GM19468 (cell line): Measurements from ENCODE around the gene SLC19A1.
"Not testable (repeated sequence)": the region's sequence is repeated elsewhere in the genome, so short reads cannot be mapped to it uniquely, and the experiment has no call there.

Experiments
- ATAC-seq: cut with Tn5 transposase; IDR thresholded peaks from one replicate; pipeline ENCODE4 v1.9.1; 2021; ENCODE audit warnings: mild to moderate bottlenecking, moderate library complexity, moderate number of reproducible peaks; ENCODE audit not compliant: unreplicated experiment; ENCODE audit errors: extremely low read depth

Gene SLC19A1

DNA sequence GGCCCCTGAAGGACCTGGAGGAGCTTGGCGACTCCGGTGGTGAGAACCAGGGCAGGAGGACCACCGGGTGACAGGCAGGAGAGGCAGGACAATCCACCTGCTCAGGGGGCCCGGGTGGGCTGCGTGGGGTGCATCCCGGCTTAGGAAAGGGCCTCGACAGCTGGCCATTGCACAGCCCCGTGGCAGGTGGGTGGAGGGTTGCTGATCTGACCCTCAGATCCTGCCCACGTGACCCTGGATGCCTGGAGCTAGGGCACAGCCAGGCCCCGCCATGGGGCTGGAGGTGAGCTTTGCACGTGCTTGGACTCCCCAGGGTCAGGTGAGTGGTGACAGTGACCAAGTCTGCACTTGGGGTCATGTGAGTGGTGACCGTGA, 35.5 kb upstream of the SLC19A1 start:
- no peak for ATAC-seq

DNA sequence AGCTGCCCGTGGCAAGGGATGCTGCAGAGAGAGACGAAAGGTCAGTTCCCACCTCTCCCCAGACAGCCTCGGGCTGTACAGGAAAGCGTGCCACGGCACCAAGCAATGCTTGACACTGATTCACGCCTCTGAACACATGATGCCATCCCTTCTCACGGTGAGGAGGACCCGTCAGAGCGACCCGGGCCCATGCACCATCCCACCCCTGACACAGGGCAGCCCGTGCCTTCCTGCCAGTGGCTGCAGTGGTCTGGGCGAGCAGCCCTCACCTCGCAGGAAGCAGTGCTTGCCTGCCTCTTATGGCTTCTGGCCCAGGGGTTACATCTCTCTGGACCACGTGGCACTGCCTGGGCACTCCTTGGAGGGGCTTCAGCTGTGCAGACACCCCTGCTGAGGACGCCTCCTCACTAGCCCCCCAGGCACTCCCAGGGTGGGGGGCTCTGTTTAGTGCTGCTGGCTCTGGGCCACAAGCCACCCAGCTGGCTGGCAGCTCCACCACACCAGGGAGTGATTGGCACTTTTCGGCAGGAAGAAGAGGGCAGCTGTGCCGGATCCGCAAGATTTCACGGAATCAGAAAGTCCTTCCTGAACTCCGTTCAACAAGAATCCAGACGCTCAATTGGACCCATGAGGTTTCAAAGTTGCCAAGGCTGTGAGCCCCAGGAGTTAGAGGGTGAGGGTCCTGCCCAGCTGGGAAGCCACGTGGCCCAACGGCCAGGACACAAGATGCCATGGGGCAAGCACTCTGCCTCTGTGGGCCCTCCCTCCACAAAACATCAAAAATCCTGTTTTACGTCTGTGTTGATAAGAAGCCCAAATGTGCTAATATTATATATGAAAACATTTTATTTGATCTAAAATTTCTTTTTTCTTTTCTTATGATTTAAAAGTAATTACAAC, 34.8 kb upstream of the SLC19A1 start:
- no peak for ATAC-seq

DNA sequence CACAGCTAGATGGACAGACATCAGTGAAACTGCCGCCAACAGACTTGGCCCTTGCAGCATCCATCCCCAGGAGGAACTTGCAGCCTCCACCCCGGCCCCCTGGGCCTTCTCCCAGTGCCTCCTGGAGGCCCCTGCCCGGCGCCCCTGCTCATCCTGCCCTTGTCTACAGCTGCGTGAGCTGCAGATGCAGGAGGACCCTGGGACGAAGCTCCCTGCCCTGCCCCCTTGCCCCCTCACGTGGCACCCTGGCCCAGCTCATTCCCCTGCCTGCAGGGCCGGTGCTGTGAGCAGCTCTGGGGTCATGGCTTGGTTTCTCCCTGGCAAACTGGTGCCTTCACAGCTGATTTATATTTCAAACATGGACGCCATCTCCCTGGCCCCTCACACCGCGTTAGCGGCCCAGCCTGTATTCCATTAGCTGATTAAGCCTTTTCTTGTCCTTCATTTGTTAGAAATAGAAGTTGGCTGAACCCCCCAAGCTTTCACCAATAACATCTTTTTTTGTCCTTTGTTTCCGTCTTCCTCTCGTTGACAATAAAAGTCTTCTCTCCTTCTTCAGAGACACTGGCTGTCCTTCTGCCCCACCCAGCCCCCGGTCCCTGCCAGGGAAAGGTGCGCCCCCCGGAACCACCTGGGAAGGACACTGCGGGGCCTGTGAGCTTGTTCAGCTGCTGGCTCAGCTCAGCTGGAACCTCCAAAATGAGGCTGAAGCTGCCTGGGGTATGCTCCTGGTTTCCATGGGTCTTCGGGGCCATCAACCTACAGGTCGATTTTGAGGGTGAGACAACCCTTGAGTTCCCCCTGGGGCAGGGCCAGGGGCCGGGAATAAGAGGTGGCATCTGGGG, 34.0 kb upstream of the SLC19A1 start:
- ATAC-seq, result no peak

DNA sequence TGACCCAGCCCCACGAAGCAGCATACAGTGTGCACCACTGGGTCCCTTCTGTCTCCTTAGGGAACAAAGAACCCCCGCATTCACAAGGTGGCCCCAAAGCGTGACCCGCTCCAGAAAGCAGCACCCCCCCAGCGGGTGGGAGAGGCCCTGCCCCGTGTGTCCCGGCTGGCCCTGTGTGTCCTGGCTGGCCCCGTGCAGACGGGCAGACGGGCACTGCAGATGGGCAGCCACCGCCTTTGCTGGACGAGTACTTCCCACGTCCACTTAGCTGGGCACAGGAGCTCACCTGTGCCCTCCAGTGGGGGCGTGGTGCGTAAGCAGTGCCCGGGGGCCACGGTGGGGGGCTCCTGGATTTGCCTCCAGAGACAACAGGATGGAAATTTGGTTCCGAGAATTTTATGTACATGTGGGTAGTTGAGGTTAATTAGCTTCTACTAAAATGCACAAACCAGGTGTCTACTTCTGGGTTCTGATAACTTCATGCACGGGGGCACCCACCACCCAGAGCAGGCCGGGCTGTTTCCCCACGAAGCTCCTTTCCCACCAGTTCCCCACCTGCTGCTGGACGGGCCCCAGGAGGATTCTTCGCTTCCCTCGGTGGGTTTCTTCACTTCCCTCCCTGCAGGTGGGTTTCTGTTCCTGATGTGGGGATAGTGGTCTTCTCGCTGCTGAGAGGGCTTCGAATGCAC, 33.2 kb upstream of the SLC19A1 start:
- ATAC-seq, result no peak

DNA sequence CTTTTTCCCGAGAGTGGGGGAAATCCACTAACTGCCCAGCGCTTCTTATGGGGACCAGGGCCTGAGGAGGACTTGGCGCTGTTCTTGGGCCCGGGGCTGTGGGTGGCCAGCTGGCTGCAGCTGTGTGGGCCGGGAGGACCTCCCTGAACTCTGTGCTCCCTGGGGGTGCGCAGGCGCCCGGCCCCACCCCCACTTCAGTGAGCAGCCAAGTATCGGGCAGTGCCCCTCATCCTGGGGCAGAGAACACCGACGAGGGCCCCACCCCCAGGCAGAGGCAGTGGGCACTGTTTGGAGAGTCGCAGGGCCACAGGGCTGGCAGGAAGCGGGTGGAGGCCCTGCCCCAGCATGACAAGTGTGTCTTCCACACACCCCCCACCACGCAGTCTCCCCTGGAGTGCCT, 32.5 kb upstream of the SLC19A1 start:
- ATAC-seq, result no peak

DNA sequence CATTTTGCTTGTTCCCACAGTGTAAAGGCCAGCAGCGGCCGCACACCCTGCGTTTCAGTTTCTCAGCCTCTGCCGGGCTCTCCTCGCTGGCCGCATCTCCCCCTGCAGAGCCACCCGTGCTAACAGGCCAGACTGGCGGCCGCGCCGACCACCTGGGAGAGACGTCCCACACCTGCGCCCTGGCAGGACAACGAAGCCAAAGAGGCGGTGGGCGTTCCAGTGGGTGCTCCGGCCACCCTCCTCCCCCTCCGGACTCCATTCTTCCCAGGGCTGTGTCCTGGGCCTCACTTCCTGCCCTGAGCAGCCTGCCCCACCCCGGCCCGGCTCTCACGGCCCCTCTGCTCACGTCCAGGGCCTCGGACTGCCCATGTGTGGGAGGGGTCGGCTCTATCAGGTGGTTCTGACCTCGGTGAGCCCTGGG, 31.9 kb upstream of the SLC19A1 start:
- no peak for ATAC-seq

DNA sequence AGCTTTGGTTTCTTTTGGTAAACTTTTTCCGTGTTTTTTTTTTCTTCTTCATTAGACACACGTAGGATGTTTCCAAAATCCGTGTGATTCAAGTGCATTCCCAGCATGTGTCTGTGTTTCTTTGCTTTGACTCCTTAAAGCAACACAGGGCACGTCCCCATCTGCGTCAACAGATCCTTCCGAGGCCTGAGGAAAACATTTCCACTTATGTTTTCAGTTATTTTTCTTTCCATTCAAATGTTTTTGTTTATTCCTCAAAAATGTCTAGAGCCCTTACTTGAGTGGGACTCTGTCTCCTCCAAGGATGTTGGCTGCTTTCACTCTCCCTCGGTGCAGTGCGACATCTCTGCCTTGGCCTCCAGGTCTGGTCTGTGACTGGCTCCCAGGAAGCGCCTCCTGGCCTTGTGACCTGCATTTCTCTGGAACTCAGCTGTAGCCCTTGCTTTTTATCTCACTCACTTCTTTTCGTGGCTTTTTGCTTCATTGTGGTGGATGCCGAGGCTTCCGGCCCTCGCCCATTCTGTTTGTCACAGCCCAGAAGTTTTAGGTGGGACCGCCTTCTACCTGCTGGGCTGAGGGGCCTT, 31.3 kb upstream of the SLC19A1 start:
- ATAC-seq, result no peak

DNA sequence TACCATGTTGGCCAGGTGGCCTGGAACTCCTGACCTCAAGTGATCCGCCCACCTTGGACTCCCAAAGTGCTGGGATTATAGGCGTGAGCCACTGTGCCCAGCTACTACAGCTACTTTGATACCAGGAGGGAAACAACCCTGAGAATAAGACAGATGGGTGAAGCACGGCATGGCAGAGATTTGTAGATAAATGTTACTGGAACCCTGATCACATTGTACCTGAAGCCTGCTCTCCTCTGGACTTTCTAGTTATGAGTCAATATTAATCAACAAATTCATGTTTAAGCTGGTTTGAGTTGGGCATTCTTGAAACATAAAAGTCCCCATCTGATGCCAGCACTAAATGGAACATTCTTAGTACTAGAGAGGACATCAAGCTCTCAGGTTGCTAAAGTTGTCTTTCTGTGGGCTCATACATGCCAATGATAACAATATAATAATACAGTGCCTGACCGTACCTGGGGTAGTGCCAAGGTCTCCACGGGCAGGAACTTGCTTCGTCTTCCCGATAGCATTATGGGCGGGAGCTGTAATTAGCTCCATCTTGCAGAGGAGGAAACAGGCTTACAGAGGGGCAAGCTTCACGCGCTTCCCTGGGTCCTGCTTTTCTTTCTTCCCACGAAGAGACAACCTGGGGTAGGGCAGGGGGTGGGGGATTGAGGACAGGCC, 30.7 kb upstream of the SLC19A1 start:
- no peak for ATAC-seq

DNA sequence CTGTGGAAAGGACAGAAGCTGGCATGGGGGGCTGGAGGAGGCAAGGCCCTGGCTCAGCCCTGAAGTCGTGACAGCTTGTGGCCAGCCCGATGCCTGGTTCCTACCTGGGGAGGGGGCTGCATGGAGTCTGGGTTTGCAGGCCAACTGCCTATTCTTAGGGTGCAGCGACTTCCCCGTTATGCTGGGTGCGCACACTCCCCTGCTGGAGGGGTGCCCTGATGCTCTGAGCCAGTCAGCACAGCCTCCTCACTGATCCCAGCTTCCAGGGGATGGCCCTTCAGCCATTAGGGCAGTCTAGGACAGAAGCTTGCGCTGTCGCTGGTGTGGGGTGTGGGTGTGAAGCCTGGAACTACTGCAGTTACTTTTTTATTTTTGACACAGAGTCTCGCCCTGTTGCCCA, 30.0 kb upstream of the SLC19A1 start:
- no peak for ATAC-seq

DNA sequence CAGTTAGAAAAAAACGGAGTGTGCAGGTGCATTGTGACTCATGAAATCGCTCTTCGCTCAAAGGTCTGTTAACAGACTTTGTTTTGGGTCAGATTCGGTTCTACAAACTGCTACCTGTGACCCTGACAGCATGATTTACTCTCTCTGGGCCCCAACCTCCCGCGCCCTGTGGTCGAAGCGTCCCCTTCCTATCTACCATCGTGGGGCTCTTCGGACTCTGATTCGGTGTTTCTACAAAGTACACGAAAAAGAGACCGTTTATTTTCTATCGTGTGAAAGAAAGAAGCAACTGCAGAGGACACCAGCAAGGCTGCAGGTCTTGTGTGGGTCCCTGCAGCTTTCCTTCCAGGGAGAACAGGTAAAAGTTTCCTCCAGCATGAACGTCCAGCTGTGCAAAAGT, 29.4 kb upstream of the SLC19A1 start:
- ATAC-seq, result no peak

DNA sequence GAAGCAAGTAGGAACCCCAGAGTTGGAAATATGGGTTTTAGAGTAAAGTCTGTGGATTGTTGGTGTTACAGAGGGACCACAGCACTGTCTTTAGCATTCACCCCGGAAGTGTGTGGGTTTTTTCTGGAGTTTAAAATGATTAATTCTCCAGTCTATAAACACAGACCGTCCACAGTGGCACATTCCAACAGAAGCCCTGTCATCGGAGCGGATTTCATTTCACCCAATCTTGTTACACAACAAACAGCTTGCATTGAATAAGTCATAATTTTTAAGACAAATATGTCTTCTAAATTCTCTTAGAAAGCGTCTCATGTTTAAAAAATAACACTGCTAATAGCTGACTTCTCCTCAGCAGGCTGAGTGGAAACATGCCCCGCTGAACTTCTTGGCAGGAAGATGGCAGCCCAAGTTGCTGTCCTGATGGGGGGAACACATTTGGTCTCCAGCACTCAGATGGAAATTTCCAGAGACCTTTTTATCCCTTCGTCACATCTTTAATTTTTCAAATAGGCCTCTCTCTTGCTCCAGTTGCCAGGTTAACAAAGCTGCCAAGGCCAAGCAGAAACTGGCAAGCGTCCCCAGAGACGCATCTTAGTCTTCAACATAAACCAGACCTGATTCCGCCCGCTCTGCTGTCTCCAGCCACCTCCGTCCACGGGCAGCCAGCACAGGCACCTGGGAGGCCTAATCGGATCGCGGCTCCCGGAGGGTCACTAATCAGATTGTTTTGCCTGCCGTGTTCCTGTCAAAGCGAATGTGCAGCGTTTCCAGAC, 28.8 kb upstream of the SLC19A1 start:
- no peak for ATAC-seq

DNA sequence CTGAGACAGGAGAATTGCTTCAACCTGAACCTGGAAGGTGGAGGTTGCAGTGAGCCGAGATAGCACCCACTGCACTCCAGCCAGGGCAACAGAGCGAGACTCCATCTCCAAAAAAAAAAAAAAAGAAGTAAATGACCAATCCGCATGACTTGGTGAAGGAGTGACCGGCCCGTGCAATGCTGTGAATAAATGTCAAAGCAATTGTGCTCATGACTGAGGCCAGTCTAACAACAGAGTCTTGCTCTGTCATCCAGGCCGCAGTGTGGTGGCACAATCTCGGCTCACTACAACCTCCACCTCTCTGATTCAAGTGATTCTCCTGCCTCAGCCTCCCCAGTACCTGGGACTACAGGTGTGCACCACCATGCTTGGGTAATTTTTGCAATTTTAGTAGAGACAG, 27.8 kb upstream of the SLC19A1 start:
- no peak for ATAC-seq

DNA sequence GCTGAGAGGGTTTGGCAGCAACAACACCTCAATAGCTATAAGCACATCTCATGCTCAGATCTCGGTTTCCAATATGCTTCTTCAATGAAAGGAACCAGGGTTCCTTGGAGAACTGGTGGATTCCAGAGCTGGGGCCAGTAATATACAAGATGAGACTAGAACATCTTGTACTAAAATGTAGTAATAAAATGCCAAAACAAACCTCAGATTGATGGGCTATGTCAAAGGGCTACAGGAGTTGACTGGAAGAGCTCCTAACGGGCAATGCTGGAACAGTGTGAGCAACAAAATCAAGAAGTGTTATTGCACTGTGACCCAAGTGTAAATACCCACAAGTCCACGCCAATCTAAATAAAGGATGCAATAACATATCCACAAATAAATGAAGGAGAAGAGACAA, 26.1 kb upstream of the SLC19A1 start:
- no peak for ATAC-seq

DNA sequence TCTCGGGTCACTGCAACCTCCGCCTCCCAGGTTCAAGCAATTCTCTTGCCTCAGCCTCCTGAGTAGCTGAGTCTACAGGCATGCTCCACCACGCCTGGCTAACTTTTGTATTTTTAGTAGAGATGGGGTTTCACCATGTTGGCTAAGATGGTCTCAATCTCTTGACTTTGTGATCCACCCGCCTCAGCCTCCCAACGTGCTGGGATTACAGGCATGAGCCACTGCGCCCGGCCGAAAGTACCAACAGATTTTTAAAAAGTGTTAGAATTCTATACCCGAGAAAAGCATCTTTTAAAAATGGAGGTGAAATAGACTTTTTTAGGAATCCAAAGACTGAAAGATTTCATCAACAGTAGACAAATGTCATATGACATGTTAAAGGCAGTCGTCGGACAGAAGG, 21.9 kb upstream of the SLC19A1 start:
- not testable (repeated sequence) for ATAC-seq

DNA sequence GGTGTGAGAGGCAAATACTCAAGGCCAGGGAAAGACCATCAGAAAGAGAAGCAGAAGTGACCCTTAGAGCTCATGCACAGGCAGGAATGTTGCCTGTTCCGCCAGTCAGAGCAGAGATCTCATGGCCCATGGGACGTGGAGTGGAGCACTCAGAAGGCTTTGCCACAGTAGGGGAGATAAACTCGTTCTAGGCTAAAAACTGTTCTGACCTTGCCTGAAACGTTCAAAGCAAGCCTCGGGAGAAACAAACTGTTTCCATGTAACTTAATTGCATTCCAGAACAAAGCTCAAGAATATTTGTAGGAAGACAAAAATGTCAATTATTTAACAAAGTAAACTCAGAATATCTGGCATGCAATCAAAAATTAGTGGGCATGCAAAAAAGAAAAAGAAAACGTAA, 20.7 kb upstream of the SLC19A1 start:
- no peak for ATAC-seq

DNA sequence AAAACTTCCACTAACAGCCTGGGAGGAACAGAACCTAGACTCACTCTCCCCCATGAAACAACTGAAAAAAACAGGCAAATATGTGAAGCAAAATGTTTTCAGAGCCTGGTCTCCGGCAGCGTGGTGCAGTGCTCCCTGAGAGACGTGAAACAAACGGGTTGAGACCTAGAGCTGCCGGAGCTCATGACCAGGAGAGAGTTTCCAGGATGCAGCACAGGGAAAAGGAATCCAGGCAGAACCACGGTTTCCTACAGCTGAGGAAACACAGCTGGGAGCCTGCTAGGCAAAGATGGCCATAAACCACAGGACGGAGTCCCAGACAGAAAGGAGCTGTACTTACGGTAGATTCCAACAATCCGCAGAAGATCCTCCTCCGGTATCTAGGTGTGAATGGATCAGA, 20.2 kb upstream of the SLC19A1 start:
- no peak for ATAC-seq

DNA sequence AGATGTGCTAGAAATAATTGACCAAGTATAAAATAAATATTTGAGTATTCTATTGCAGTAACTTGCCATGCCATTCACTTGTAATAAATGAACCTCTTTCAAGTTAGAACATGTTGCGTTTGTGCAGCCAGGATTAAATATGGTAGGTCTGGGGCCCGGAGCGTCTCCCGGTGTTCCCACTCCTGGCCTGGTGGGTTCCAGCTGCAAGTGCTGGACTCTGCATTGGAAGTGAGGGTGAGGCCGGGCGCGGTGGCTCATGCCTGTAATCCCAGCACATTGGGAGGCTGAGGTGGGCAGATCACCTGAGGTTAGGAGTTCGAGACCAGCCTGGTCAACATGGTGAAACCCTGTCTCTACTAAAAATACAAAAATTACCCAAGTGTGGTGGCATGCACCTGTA, 19.0 kb upstream of the SLC19A1 start:
- not testable (repeated sequence) for ATAC-seq

DNA sequence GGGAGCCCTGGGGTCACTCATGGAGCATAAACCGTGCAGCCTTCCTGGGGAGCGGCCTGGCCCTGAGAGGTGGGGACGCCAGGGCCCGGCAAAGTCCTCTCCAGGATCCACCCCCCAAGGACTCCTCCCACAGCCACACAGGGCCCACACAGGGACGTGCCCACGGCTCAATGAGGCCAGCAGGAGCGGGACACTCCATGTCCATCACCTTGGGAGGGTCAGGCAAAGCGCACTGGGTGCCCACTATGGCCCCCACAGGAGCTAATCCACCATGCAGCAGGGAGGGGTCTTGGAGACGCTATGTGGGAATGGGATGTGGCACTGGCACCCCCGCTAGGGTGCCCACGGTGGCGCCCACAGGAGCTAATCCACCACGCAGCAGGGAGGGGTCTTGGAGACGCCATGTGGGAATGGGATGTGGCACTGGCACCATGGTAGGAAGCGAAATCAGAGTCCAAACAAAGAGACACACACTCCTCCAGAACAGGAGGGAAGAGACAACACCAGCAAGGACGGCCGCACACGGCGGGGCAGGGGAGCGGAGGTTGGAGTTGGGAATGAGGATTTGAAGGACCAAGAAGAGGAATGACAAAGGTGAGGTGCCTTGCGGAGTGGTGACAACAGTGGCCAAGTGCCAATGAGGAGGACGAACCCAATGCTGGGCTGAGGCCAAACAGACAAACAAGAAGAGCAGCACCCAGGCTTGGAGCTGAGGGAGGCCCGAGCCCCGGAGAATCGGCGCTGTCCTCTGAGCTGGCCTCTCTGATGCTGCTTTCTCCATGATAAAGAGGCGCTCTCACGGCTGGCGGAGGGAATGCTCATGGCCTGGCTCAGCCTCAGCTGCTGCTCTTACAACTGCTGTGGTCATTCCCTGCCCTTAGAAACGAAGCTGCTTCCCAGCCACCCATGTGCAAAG, 18.1 kb upstream of the SLC19A1 start:
- ATAC-seq, result no peak
